ENCODE results near the gene TMEM82.

TMEM82 gene

GRCh38 chr1:15719381-15720120 lies 22.7 kb upstream of the TMEM82 start:
- FAIRE-seq (no peak), DNase-seq (ENCODE audit: low spot score) (no peak)

GRCh38 chr1:15720861-15721260 lies 21.4 kb upstream of the TMEM82 start:
- no peak for DNase-seq (ENCODE audit: low spot score)
- FAIRE-seq, result no peak

DNA sequence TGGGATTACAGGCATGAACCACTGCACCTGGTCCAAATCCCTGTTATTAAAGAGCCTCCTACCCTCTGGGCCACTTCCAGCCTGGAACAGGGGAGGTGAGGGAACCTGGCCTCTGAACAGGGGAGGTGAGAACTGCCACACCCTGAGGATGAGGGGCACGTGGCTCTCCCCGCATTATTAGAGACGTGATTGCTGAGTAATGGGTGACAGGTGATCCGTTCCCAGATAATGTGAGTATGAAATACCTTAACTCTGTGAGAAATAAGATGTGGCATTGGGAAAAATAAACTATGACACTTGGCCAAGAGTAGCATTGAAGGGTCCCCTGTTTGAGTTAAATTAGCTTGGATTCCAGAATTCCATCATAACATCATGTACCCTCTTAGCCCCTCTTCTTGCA lies 19.9 kb upstream of the TMEM82 start:
- DNase-seq (ENCODE audit: low spot score) (no peak), FAIRE-seq (no peak)

- FAIRE-seq (no peak), DNase-seq (ENCODE audit: low spot score) (no peak)
Observed at GRCh38 chr1:15722836-15723532, 19.3 kb upstream of the TMEM82 start.

DNA sequence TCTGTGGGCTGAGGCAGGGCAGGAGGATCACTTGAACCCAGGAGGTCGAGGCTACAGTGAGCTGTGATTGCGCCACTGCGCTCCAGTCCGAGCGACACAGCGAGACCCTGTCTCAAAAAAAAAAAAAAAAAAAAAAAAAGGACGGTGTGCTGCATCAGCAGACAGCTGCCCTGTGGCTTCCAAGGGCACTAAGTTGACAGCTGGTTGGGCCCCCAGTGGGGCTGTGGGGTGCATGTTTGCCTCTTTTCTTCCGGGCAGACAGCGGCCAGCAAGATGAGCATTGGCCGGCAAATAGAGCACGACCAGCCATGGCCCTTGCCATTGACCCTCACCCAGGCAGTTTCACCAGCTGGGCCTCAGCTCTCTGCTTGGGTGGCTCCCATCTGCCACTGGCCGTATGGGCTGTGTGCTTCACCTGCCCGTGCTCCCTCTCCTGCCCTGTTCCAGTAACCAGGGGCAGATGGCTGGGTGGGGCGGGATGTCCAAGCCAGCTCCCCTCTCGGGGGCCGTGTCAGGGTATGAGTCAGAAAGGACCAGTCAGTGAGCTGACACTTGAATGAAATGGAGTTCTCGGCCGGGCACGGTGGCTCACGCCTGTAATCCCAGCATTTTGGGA lies 18.6 kb upstream of the TMEM82 start:
- FAIRE-seq (no peak), DNase-seq (ENCODE audit: low spot score) (no peak)

DNA sequence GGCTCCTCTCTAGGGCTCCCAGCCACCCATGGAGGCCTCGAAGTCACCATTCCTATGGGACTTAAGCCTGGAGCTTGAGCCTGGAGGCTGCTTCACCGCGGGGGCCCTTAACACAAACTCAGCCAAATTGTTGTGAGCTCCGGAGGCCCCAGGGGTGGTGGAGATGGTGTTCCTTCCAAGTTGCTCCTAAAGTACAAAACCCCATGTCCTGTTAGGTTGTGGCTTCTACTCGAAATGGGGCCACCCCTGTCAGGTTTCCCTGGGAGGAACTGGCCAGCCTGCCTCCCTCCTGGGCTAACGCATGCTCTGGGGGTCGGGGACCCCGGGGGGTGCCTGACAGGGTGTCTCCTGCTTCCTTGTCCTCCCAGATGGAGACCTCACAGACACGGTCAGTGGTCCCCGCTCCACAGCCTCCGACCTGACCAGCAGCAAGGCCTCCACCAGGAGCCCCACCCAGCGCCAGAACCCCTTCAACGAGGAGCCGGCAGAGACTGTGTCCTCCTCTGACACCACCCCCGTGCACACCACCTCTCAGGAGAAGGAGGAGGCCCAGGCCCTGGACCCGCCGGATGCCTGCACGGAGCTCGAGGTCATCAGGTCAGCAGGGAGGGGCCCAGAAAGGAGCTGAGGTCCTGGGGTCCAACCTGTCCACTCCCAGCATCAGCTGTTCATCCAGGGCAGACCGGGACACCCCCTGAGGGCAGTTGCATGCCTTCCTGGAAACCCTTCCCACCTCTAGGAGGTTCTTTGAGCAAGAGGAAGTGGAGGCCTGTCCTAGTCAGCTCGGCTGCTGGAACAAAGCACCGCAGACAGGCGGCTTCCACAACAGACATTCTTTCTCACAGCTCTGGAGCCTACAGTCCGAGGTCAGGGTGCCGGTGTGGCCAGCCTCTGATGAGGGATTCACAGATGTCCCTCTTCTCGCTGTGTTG lies 17.1 kb upstream of the TMEM82 start:
- FAIRE-seq, result no peak

DNA sequence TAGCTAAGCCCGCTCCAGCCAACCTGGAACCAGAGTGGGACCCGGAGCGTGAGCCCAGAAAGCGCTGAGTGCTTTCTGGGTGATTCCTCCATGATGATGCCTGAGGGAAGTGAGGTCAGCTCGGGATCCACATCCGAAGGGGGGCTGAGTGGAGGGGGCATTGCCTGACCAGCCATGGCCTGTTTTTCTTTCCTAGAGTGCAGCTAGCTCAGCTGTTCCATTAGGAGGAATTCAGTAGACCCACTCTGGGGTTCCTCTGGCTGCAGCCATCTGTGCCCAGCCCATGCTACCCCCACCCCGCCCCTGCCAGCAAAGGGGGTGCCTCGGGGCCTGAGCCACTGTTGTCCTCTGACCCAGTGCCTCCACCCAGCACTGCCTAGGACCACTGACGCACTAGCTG lies 15.8 kb upstream of the TMEM82 start:
- no peak for FAIRE-seq
- DNase-seq (ENCODE audit: low spot score), result no peak

More for the DNA sequence above, 17.1 kb upstream of the TMEM82 start:
- no peak for DNase-seq (ENCODE audit: low spot score)

GRCh38 chr1:15727021-15727420 lies 15.3 kb upstream of the TMEM82 start:
- FAIRE-seq (no peak), DNase-seq (ENCODE audit: low spot score) (no peak)

DNA sequence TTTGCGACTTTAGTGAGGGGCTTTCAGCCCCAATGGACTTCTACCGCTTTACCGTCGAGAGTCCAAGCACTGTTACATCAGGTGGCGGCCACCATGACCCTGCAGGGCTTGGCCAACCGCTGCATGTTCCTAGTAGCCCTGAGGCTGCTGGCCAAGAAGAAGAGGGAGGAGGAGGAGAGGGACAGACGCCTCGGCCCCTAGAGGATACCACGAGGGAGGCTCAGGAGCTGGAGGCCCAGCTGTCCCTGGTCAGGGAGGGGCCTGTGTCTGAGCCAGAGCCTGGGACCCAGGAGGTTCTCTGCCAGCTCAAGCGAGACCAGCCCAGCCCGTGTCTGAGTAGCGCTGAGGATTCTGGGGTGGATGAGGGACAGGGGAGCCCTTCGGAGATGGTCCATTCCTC lies 14.9 kb upstream of the TMEM82 start:
- no peak for DNase-seq (ENCODE audit: low spot score)
- FAIRE-seq, result no peak

- DNase-seq (ENCODE audit: low spot score), result no peak
- FAIRE-seq, result no peak
Observed at GRCh38 chr1:15727866-15728534, 14.3 kb upstream of the TMEM82 start.

DNA sequence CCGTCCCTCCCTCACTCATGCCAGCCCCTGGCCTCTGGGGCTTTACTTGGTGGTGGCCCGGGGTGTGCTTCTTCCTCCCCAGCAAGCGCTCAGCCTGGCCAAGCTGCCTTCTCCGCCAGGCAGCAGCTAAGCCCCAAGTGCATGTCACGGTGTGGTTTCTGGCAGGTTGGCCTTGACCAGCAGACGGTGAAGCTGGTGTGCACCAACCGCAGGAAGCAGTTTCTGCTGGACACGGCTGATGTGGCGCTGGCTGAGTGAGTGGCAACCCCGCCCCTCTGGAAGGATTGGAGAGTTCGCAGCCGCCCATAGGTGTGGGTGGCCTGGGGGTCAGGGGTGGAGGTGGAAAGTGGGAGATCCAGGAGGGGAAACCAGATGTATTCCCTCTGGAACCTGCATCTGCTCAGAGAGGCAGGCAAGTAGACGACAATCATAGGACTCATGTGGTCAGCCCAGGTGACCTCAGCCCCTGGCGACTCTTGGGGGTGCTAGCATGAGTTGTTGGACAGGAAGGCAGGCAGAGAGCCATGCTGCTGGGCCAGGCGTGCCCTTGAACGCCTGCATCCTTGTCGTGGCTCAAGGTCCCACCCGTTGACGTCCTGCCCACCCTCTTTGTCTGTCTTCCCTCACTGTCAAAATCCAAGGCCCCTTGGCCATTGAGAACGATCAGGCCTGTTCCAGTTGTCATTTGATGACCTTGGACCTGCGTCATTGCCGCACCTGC lies 13.2 kb upstream of the TMEM82 start:
- FAIRE-seq (no peak), DNase-seq (ENCODE audit: low spot score) (no peak)

- no peak for FAIRE-seq
- DNase-seq (ENCODE audit: low spot score), result no peak
Observed at GRCh38 chr1:15730423-15730822, 11.9 kb upstream of the TMEM82 start.

GRCh38 chr1:15730936-15731335 lies 11.4 kb upstream of the TMEM82 start:
- FAIRE-seq (no peak), DNase-seq (ENCODE audit: low spot score) (no peak)

DNA sequence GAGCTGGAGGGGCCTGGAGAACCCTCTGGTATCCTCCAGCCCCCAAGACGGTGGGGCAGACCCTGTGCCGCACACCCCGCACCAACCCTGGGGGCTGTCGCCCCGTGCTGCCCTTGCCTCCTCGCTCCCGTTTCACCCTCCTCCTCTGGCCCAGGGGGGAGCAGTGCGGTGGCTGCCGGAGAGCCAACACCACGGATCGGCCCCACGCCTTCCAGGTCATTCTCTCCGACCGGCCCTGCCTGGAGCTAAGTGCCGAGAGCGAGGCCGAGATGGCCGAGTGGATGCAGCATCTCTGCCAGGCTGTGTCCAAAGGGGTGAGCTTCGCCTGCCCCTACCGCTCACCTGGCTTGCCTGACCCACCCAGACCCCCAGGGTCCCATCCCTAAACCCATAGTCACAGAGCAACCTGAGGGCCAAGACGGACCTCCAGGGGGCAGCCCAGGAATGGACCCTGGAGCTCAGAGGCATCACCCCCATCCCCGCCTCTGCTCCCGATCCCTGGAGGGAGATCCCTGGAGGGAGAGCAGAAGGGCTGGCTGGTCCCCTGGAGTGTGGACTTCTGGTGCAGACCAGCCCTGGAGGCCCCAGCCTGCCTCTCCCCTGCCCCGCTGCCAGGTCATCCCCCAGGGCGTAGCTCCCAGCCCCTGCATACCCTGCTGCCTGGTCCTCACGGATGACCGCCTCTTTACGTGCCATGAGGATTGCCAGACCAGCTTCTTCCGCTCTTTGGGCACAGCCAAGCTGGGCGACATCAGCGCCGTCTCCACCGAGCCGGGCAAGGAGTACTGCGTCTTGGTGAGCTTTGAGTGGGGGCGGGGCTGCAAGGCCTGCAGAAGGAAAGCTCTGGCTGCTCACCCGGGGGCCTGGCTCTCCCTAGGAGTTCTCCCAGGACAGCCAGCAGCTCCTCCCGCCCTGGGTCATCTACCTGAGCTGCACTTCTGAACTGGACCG lies 10.3 kb upstream of the TMEM82 start:
- DNase-seq (ENCODE audit: low spot score) (no peak), FAIRE-seq (no peak)

DNA sequence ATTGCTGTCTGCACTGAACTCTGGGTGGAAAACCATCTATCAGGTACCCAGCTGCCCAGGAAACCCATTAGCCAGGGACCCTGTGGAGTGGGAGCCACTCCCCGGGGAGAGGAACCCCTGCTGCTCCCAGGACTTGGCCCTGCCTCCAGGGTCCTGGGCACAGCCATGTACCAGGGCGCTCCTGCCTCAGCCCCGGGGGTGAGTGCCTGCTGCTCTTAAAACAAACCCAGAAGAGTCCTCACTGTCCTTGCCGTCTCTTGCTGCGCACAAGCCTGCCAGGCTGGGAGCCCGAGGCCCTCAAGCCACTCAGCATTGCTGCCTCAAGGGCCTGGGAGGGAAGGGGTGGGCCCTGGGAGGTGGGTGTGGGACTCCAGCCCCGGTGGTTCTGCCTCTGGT lies 9.6 kb upstream of the TMEM82 start:
- FAIRE-seq (no peak), DNase-seq (ENCODE audit: low spot score) (no peak)

- no peak for DNase-seq (ENCODE audit: low spot score)
- FAIRE-seq, result no peak
Observed at GRCh38 chr1:15733218-15733725, 9.0 kb upstream of the TMEM82 start.

GRCh38 chr1:15733726-15734226 lies 8.5 kb upstream of the TMEM82 start:
- FAIRE-seq (no peak), DNase-seq (ENCODE audit: low spot score) (no peak)

DNA sequence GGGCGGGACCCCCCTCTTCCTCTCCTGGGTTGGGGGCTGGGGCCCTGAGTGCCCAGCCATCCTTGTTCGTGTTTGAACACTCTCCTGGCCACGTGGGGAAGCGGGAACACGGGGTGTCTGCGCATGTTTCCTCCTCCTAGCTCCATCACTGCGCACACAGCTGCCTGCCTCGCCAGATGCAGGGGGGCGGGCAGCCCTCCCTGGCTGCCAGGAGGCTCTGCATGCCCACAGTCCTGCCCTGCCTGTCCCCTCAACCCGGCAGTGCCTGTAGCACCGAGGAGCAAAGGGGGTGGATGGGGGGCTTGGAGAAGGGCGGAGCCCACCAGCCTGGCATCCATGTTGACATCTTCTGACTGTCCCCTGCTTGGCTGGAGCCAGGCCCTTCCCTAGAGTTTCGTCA lies 8.0 kb upstream of the TMEM82 start:
- FAIRE-seq (no peak), DNase-seq (ENCODE audit: low spot score) (no peak)

DNA sequence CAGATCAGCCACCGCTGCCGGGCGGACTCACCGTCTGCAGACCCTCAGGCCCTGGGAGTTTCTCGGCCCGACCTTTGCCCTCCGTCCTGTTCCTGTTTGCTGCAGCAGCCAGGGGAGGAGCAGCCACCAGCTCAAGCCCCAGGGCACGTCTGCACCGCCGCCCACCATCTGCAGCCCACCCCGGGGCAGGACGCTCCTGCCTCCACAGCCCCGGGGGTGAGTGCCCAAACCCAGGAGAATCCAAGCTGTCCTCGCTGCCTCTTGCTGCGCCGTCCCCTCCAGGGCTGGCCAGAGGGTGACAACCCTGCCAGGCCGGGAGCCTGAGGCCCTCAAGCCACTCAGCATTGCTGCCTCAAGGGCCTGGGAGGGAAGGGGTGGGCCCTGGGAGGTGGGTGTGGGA lies 7.4 kb upstream of the TMEM82 start:
- no peak for FAIRE-seq
- no peak for DNase-seq (ENCODE audit: low spot score)
